K562 (cell line): Measurements from ENCODE around the gene CCT4. TPM values are rescaled to one million over a fixed set of nuclear protein-coding genes. Genes with fewer than 3 reads are reported as not detected.
A peak's percentile ranks its signal among the peaks of the same experiment; 100 is the strongest.

Experiments
- ARNT ChIP-seq, 2 experiments: fragments of 450-650 bp; IDR thresholded peaks; 2 replicates each; pipeline ENCODE4 v1.6.1; 2016; ENCODE audit warnings: mild to moderate bottlenecking in 1 of 2
- BRF1 ChIP-seq: IDR thresholded peaks from 3 replicates; pipeline ENCODE4 v1.6.1; 2011; ENCODE audit warnings: borderline replicate concordance, mild to moderate bottlenecking; ENCODE audit not compliant: insufficient read length; ENCODE audit errors: extremely low read depth
- CREM ChIP-seq: IDR thresholded peaks from 2 replicates; pipeline ENCODE4 v1.6.1; 2014; ENCODE audit warnings: antibody characterized with exemption, low read depth
- CTBP1 ChIP-seq: fragments of 450-650 bp; IDR thresholded peaks from 2 replicates; pipeline ENCODE4 v1.6.1; 2016; ENCODE audit warnings: borderline replicate concordance
- CXXC5 ChIP-seq: fragments of 250-450 bp; sonication (Bioruptor Pico); IDR thresholded peaks from 2 replicates; pipeline ENCODE4 v1.8.0; 2022; ENCODE audit warnings: inconsistent platforms, mild to moderate bottlenecking, moderate library complexity
- HIVEP1 ChIP-seq: fragments of 250-450 bp; sonication (Bioruptor Pico); IDR thresholded peaks from 2 replicates; pipeline ENCODE4 v1.4.0; 2020; ENCODE audit warnings: mild to moderate bottlenecking
- MAFK ChIP-seq: IDR thresholded peaks from 2 replicates; pipeline ENCODE4 v1.6.1; 2011; ENCODE audit warnings: low read length, improper control_type of control experiment
- MAZ ChIP-seq, 2 experiments: fragments of 450-650 bp in 1 of 2; sonication (generic) in 1 of 2; formaldehyde crosslinking; IDR thresholded peaks in 1 of 2; conservative IDR thresholded peaks in 1 of 2; 2 replicates each; pipeline versions ENCODE4 v1.4.0 to v1.5.0; 2020; ENCODE audit warnings: mild to moderate bottlenecking in 1 of 2, missing genetic modification reagents in 1 of 2
- PCBP1 ChIP-seq: fragments of 200-400 bp; formaldehyde crosslinking; IDR thresholded peaks from 2 replicates; pipeline ENCODE4 v1.6.1; 2018; ENCODE audit warnings: mild to moderate bottlenecking, low read depth, low read length; ENCODE audit not compliant: poor library complexity, severe bottlenecking
- PHF8 ChIP-seq: fragments of 200-600 bp; sonication (generic); IDR thresholded peaks from 2 replicates; pipeline ENCODE4 v1.6.1; 2012; ENCODE audit warnings: mixed run types, mild to moderate bottlenecking, inconsistent platforms, low read length, moderate library complexity, borderline replicate concordance
- POLR2B ChIP-seq: fragments of 450-650 bp; IDR thresholded peaks from 2 replicates; pipeline ENCODE4 v1.6.1; 2018; ENCODE audit warnings: low read depth; ENCODE audit not compliant: partially characterized antibody
- PTBP1 ChIP-seq: fragments of 200-400 bp; formaldehyde crosslinking; IDR thresholded peaks from 2 replicates; pipeline ENCODE4 v1.6.1; 2017; ENCODE audit warnings: low read depth, low read length
- RBFOX2 ChIP-seq: fragments of 200-400 bp; formaldehyde crosslinking; IDR thresholded peaks from 2 replicates; pipeline ENCODE4 v1.6.1; 2017; ENCODE audit warnings: low read depth, mild to moderate bottlenecking, low read length, moderate library complexity
- SIRT6 ChIP-seq: IDR thresholded peaks from one replicate; pipeline ENCODE4 v1.6.1; 2012; ENCODE audit warnings: low read depth, mild to moderate bottlenecking, control low read depth, inconsistent platforms, low read length, moderate library complexity
- STAT5A ChIP-seq: IDR thresholded peaks from 2 replicates; pipeline ENCODE4 v1.6.1; 2012; ENCODE audit warnings: low read length, inconsistent platforms, borderline replicate concordance
- TRIM24 ChIP-seq, 2 experiments: fragments of 450-650 bp; IDR thresholded peaks; 2 replicates each; pipeline ENCODE4 v1.6.1; 2016
- ZBTB7A ChIP-seq: IDR thresholded peaks from 2 replicates; pipeline ENCODE4 v1.6.1; 2011; ENCODE audit warnings: low read depth, mild to moderate bottlenecking, low read length, moderate library complexity, borderline replicate concordance; ENCODE audit not compliant: control insufficient read depth
- ZFP1 ChIP-seq: fragments of 450-650 bp; formaldehyde crosslinking; IDR thresholded peaks from 2 replicates; pipeline ENCODE4 v1.4.0; 2020; ENCODE audit warnings: mild to moderate bottlenecking, mixed read lengths
- ZFP30 ChIP-seq: fragments of 250-450 bp; sonication (Bioruptor Pico); IDR thresholded peaks from 2 replicates; pipeline ENCODE4 v1.8.0; 2022; ENCODE audit warnings: moderate library complexity, mild to moderate bottlenecking, inconsistent platforms, borderline replicate concordance
- ZNF311 ChIP-seq: fragments of 250-450 bp; sonication (Bioruptor Pico); IDR thresholded peaks from 2 replicates; pipeline ENCODE4 v1.4.0; 2020; ENCODE audit warnings: mild to moderate bottlenecking, moderate library complexity
- ZNF57 ChIP-seq: fragments of 450-650 bp; formaldehyde crosslinking; IDR thresholded peaks from 2 replicates; pipeline ENCODE4 v1.4.0; 2020; ENCODE audit warnings: mild to moderate bottlenecking, moderate library complexity
- ZNF76 ChIP-seq: fragments of 250-450 bp; sonication (Bioruptor Pico); IDR thresholded peaks from 2 replicates; pipeline ENCODE4 v1.4.0; 2020; ENCODE audit warnings: mild to moderate bottlenecking, moderate library complexity, borderline replicate concordance
- polyA plus RNA-seq, 8 experiments: library from polyadenylated mRNA; depleted of rRNA in 4 of 8; stranded (reverse) in 5 of 8; unstranded in 3 of 8; fragments of >200 nt; fragmentation: Nextera tagmentation in 2 of 8; fragmentation: Illumina TruSeq in 1 of 8; extraction: Ambion mirVana in 2 of 8; extraction: Trizol in 1 of 8; gene quantifications; 2 replicates each; pipeline versions ENCODE4 v1.2.1 to v1.2.3, GENCODE V29; 2011 to 2014; ENCODE audit warnings: inconsistent platforms in 1 of 8, missing spikeins in 1 of 8
- total RNA-seq, 7 experiments: library from RNA; depleted of rRNA in 6 of 7; stranded (reverse); fragments of >200 nt in 6 of 7; fragmentation: Illumina TruSeq in 2 of 7; extraction: Trizol in 2 of 7; gene quantifications; 2 replicates each; pipeline versions ENCODE4 v1.2.1 to v1.2.3, GENCODE V29; 2011 to 2021; ENCODE audit warnings: low replicate concordance in 1 of 7
- TF ChIP-seq, protein P1 (sequence below): sonication (generic); formaldehyde crosslinking; IDR thresholded peaks from 2 replicates; pipeline ENCODE4 v1.9.0; 2022; ENCODE audit warnings: mild to moderate bottlenecking, missing genetic modification reagents
- TF ChIP-seq, protein P2 (sequence below), 2 experiments: fragments of 250-450 bp in 1 of 2; fragments of 450-650 bp in 1 of 2; sonication (Bioruptor Pico) in 1 of 2; IDR thresholded peaks; 2 replicates each; pipeline versions ENCODE4 v1.6.1 to v1.8.0; 2016 to 2021; ENCODE audit warnings: mild to moderate bottlenecking in 2 of 2, moderate library complexity in 2 of 2, missing compliant biosample characterization in 1 of 2, missing genetic modification characterization in 1 of 2
- TF ChIP-seq, protein P3 (sequence below): fragments of 450-650 bp; IDR thresholded peaks from 2 replicates; pipeline ENCODE4 v1.7.1; 2018; ENCODE audit warnings: mild to moderate bottlenecking, low read depth; ENCODE audit not compliant: partially characterized antibody

CCT4 gene
- total and polyA plus RNA-seq, 9 of the 15 experiments (the other 6 are each of a cell fraction or from before 2014, with no cell fraction given), result 101 to 368 (median 303) TPM

DNA sequence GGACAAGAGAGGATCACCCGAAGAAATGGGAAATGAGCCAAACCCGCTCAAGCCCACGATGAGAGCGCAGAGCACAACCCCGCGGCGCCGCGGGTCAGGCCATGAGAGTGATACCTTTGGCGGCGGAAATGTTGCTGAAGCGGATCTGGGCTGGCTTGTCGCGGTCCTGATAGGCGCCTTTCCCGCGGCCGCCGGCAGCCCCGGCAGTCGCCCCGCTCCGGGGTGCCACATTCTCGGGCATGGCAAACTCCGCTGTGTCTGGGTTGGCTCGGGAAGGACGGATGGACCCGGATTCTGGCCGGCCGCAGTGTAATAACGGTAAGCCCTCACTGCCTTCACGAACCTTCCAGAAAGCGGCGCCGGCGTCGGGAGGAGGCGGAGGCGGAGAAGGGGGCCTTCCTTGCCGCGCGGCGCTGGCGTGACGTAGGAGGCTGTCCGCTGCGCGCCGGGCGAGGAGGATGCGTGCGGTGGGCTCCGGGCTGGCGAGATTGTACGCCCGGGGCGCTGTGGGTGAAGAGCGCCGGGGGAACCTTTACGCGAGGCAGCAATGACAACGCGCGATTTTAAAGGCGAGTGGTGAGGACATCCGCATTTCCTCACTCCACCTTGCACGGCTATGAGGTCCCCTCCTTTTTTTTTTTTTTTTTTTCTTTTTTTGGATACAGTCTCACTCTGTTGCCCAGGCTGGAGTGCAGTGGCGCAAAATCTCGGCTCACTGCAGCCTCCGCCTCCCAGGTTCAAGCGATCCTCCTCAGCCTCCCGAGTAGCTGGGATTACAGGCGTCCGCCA lies at the start of gene CCT4 (continued):
- TF ChIP-seq, protein P1, sequence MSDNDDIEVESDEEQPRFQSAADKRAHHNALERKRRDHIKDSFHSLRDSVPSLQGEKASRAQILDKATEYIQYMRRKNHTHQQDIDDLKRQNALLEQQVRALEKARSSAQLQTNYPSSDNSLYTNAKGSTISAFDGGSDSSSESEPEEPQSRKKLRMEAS (CRISPR knock-in tag), result peak; percentile 69
- TF ChIP-seq ZFP1 (CRISPR knock-in tag), result no peak
- no peak for TF ChIP-seq ZNF57 (CRISPR knock-in tag)
- peak; percentile 96 for TF ChIP-seq PCBP1
- TF ChIP-seq MAFK, result peak; percentile 57; the same call in 1 of the 2 replicates
- peak; percentile 90; the same call in 1 of the 2 replicates for TF ChIP-seq PHF8
- peak in 1 of 2 experiments; percentile 58; a peak in 2 of 4 replicates for TF ChIP-seq TRIM24 (IDR thresholded peaks at IDR 0.05)
- TF ChIP-seq PTBP1, result no peak
- TF ChIP-seq, protein P2, sequence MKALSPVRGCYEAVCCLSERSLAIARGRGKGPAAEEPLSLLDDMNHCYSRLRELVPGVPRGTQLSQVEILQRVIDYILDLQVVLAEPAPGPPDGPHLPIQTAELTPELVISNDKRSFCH (CRISPR knock-in tag; IDR thresholded peaks at IDR 0.05), result no peak
- TF ChIP-seq, protein P2 (tag; IDR thresholded peaks at IDR 0.05), result peak; percentile 74; the same call in 1 of the 2 replicates
- 0 out of 2 replicates have a peak, but pooled peaks have one; percentile 8 for TF ChIP-seq HIVEP1
- TF ChIP-seq RBFOX2, result peak; percentile 99
- TF ChIP-seq CTBP1, result peak; percentile 80
- peak; percentile 75; the same call in 1 of the 2 replicates for TF ChIP-seq ZNF76 (CRISPR knock-in tag)
- TF ChIP-seq ZBTB7A, result peak; percentile 62; the same call in 1 of the 2 replicates
- peak; percentile 38 to 74; a peak in 2 of 4 replicates for TF ChIP-seq ARNT (IDR thresholded peaks at IDR 0.05)
- no peak for TF ChIP-seq ZNF311 (CRISPR knock-in tag)
- TF ChIP-seq ZFP30 (CRISPR knock-in tag), result no peak
- peak; percentile 93 for TF ChIP-seq POLR2B
- TF ChIP-seq MAZ (CRISPR knock-in tag; conservative IDR thresholded peaks at IDR 0.05 in 1 of 2, IDR thresholded peaks at IDR 0.05 in 1 of 2), result peak; percentile 80 to 89; a peak in 2 of 4 replicates
- no peak for TF ChIP-seq STAT5A
- peak; percentile 93 for TF ChIP-seq CXXC5 (CRISPR knock-in tag)
- TF ChIP-seq BRF1, result no peak
- TF ChIP-seq CREM, result peak; percentile 100
- TF ChIP-seq, protein P3, sequence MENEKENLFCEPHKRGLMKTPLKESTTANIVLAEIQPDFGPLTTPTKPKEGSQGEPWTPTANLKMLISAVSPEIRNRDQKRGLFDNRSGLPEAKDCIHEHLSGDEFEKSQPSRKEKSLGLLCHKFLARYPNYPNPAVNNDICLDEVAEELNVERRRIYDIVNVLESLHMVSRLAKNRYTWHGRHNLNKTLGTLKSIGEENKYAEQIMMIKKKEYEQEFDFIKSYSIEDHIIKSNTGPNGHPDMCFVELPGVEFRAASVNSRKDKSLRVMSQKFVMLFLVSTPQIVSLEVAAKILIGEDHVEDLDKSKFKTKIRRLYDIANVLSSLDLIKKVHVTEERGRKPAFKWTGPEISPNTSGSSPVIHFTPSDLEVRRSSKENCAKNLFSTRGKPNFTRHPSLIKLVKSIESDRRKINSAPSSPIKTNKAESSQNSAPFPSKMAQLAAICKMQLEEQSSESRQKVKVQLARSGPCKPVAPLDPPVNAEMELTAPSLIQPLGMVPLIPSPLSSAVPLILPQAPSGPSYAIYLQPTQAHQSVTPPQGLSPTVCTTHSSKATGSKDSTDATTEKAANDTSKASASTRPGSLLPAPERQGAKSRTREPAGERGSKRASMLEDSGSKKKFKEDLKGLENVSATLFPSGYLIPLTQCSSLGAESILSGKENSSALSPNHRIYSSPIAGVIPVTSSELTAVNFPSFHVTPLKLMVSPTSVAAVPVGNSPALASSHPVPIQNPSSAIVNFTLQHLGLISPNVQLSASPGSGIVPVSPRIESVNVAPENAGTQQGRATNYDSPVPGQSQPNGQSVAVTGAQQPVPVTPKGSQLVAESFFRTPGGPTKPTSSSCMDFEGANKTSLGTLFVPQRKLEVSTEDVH, result peak; percentile 80
- no peak for TF ChIP-seq SIRT6
